H1 (cell line): Measurements from ENCODE around the gene SLC2A4. TPM values are rescaled to one million over a fixed set of nuclear protein-coding genes. Genes with fewer than 3 reads are reported as not detected.

Experiments used
- ATF2 ChIP-seq: IDR thresholded peaks from 2 replicates; pipeline ENCODE4 v1.6.1; 2012; ENCODE audit warnings: low read length, inconsistent platforms
- BCL11A ChIP-seq, 2 experiments: IDR thresholded peaks; one replicate each; pipeline ENCODE4 v1.6.1; 2011; ENCODE audit warnings: low read depth in 2 of 2, low read length in 2 of 2, mild to moderate bottlenecking in 2 of 2
- CBX5 ChIP-seq: fragments of 300-800, 300-1000 bp; sonication (generic); IDR thresholded peaks from 2 replicates; pipeline ENCODE4 v1.7.1; 2016; ENCODE audit warnings: antibody characterized with exemption, low read length, low read depth
- CBX8 ChIP-seq: fragments of 300-800, 300-1000 bp; sonication (generic); IDR thresholded peaks from 2 replicates; pipeline ENCODE4 v1.7.1; 2016; ENCODE audit warnings: low read depth, low read length, borderline replicate concordance
- CHD1 ChIP-seq: IDR thresholded peaks from 2 replicates; pipeline ENCODE4 v1.6.1; 2012; ENCODE audit warnings: low read depth, low read length, improper control_type of control experiment
- CTBP2 ChIP-seq: IDR thresholded peaks from 2 replicates; pipeline ENCODE4 v1.7.0; 2011; ENCODE audit warnings: borderline replicate concordance, mild to moderate bottlenecking, moderate library complexity, mixed read lengths, low read length; ENCODE audit not compliant: insufficient read depth, insufficient read length
- EP300 ChIP-seq, 2 experiments: IDR thresholded peaks; 1 replicate in 1 of 2; 2 replicates in 1 of 2; pipeline ENCODE4 v1.6.1; 2011 to 2012; ENCODE audit warnings: low read depth in 2 of 2, low read length in 2 of 2, mild to moderate bottlenecking in 2 of 2, borderline replicate concordance in 1 of 2, inconsistent platforms in 1 of 2, moderate library complexity in 1 of 2
- GABPA ChIP-seq: IDR thresholded peaks from 2 replicates; pipeline ENCODE4 v1.6.1; 2011; ENCODE audit warnings: mild to moderate bottlenecking, low read length, moderate library complexity, borderline replicate concordance; ENCODE audit not compliant: insufficient read depth
- HDAC6 ChIP-seq: IDR thresholded peaks from one replicate; pipeline ENCODE4 v1.7.1; 2012; ENCODE audit warnings: low read depth, mild to moderate bottlenecking, inconsistent platforms, low read length, moderate library complexity
- RAD21 ChIP-seq, 2 experiments: IDR thresholded peaks in 1 of 2; conservative IDR thresholded peaks in 1 of 2; 2 replicates each; pipeline ENCODE4 v1.6.1; 2011; ENCODE audit warnings: low read depth in 2 of 2, low read length in 2 of 2, improper control_type of control experiment in 1 of 2, inconsistent platforms in 1 of 2, mild to moderate bottlenecking in 1 of 2, moderate library complexity in 1 of 2
- RNF2 ChIP-seq: fragments of 200-900, 300-1000 bp; sonication (generic); IDR thresholded peaks from 2 replicates; pipeline ENCODE4 v1.7.1; 2016; ENCODE audit warnings: borderline replicate concordance, low read depth, mild to moderate bottlenecking, antibody characterized with exemption, low read length; ENCODE audit not compliant: poor library complexity, severe bottlenecking; ENCODE audit errors: missing control alignments
- RXRA ChIP-seq: IDR thresholded peaks from 2 replicates; pipeline ENCODE4 v1.6.1; 2011; ENCODE audit warnings: low read depth, mild to moderate bottlenecking, low read length, moderate library complexity; ENCODE audit not compliant: insufficient read depth
- SIRT6 ChIP-seq: IDR thresholded peaks from one replicate; pipeline ENCODE4 v1.7.1; 2012; ENCODE audit warnings: low read length, inconsistent platforms
- SP2 ChIP-seq: IDR thresholded peaks from 2 replicates; pipeline ENCODE4 v1.6.1; 2012; ENCODE audit warnings: mild to moderate bottlenecking, low read length, inconsistent platforms
- SUZ12 ChIP-seq: fragments of 200-600 bp; sonication (generic); IDR thresholded peaks from 2 replicates; pipeline ENCODE4 v1.6.1; 2012; ENCODE audit warnings: mild to moderate bottlenecking, inconsistent platforms, low read length, moderate library complexity, mixed read lengths
- TAF1 ChIP-seq: IDR thresholded peaks from 2 replicates; pipeline ENCODE4 v1.6.1; 2011; ENCODE audit warnings: mild to moderate bottlenecking, low read depth, low read length
- USF2 ChIP-seq: IDR thresholded peaks from 2 replicates; pipeline ENCODE4 v1.6.1; 2011; ENCODE audit warnings: low read length, improper control_type of control experiment
- polyA plus RNA-seq, 7 experiments: library from polyadenylated mRNA; depleted of rRNA in 3 of 7; stranded (reverse) in 5 of 7; unstranded in 2 of 7; fragments of >200 nt in 5 of 7; fragments of 200-250 nt in 2 of 7; gene quantifications; 1 replicate in 5 of 7; 2 replicates in 1 of 7; 4 replicates in 1 of 7; pipeline versions ENCODE4 v1.2.1 to v1.2.3, GENCODE V29; 2011 to 2013; ENCODE audit warnings: missing spikeins in 2 of 7, mixed read lengths in 2 of 7
- total RNA-seq: library from RNA; stranded (reverse); fragmentation: NEBNext Ultra II Directional; extraction: Animal tissue kit (Norgen Biotek cat#: 25700); gene quantifications from 2 replicates; pipeline ENCODE4 v1.2.1, GENCODE V29; 2021
- TF ChIP-seq, protein P1 (sequence below): IDR thresholded peaks from 2 replicates; pipeline ENCODE4 v1.6.1; 2011; ENCODE audit warnings: low read depth, mild to moderate bottlenecking, low read length; ENCODE audit not compliant: insufficient read depth

Gene SLC2A4
- total and polyA plus RNA-seq, 2 of the 8 experiments (the other 6 are each of a cell fraction or from before 2014, with no cell fraction given): 5.7 to 6.9 TPM

- no peak for TF ChIP-seq RNF2
- TF ChIP-seq CBX8: no peak
- TF ChIP-seq SIRT6: no peak
- TF ChIP-seq CHD1: no peak
- TF ChIP-seq, protein P1, sequence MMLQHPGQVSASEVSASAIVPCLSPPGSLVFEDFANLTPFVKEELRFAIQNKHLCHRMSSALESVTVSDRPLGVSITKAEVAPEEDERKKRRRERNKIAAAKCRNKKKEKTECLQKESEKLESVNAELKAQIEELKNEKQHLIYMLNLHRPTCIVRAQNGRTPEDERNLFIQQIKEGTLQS: no peak
- TF ChIP-seq BCL11A (IDR thresholded peaks at IDR 0.05; ENCODE audit: low read depth in 2 of 2, low read length in 2 of 2): no peak
- no peak for TF ChIP-seq SUZ12
- no peak for TF ChIP-seq GABPA
- TF ChIP-seq TAF1: no peak; the same call in none of the 2 replicates
- TF ChIP-seq CTBP2: no peak
- TF ChIP-seq ATF2: no peak
- TF ChIP-seq SP2: no peak
- TF ChIP-seq CBX5: no peak
- TF ChIP-seq EP300 (IDR thresholded peaks at IDR 0.05; ENCODE audit: borderline replicate concordance in 1 of 2, low read depth in 2 of 2, low read length in 2 of 2): no peak
- no peak for TF ChIP-seq HDAC6
- TF ChIP-seq USF2: no peak
- no peak for TF ChIP-seq RXRA
- no peak for TF ChIP-seq RAD21 (IDR thresholded peaks at IDR 0.05 in 1 of 2, conservative IDR thresholded peaks at IDR 0.05 in 1 of 2; ENCODE audit: low read depth in 2 of 2, low read length in 2 of 2)
Measured at GRCh38 chr17:7241783-7242716, 39.5 kb upstream of the SLC2A4 start, which contains the start of gene GABARAP (continued).
